OCI-LY7 (cell line): ENCODE data around the gene ODAD3. TPM values are rescaled to one million over a fixed set of nuclear protein-coding genes. Genes with fewer than 3 reads are reported as not detected.

Source experiments
- BruUV-seq: library from RNA; stranded (reverse); fragments of 400-500 nt; replicated peaks from 2 replicates; lab custom pipeline; 2021; lab: Mats Ljungman, UMichigan
- CTCF ChIA-PET: fragments of 300-600 bp; sonication (Branson Sonifier 250); formaldehyde crosslinking; loops from one replicate; lab custom pipeline; 2022; ENCODE audit warnings: antibody characterized with exemption; ENCODE audit not compliant: unreplicated experiment; lab: Charles Lee
- POLR2A ChIA-PET: fragments of 300-600 bp; sonication (Branson Sonifier 250); formaldehyde crosslinking; loops from one replicate; lab custom pipeline; 2022; ENCODE audit warnings: antibody characterized with exemption; lab: Charles Lee
- DNase-seq: peaks from one replicate; pipeline ENCODE4 v3.0.0-alpha.2; 2015; ENCODE audit warnings: low spot score
- H2AFZ ChIP-seq: fragments of 200-600 bp; sonication (generic), shearing (Covaris generic); 2 replicates; pipeline ENCODE4 v1.6.1; 2014; ENCODE audit warnings: mild to moderate bottlenecking, antibody characterized with exemption, low read length, moderate library complexity
- H3K27ac ChIP-seq: fragments of 200-600 bp; sonication (generic); 2 replicates; pipeline ENCODE4 v1.5.1; 2014; ENCODE audit warnings: mixed run types, low read depth, mild to moderate bottlenecking, moderate library complexity, low read length, inconsistent platforms; ENCODE audit not compliant: poor library complexity, severe bottlenecking
- H3K36me3 ChIP-seq: fragments of 200-600 bp; sonication (generic); 2 replicates; pipeline ENCODE4 v1.6.1; 2014; ENCODE audit warnings: mild to moderate bottlenecking, antibody characterized with exemption, low read length, moderate library complexity, mixed read lengths; ENCODE audit not compliant: insufficient read depth
- H3K4me1 ChIP-seq: fragments of 200-600 bp; sonication (generic); 2 replicates; pipeline ENCODE4 v1.5.1; 2014; ENCODE audit warnings: mild to moderate bottlenecking, low read length; ENCODE audit not compliant: insufficient read depth, poor library complexity, severe bottlenecking
- H3K4me2 ChIP-seq: fragments of 200-600 bp; sonication (generic); 2 replicates; pipeline ENCODE4 v1.6.1; 2014; ENCODE audit warnings: mild to moderate bottlenecking, low read length
- H3K4me3 ChIP-seq: fragments of 200-600 bp; sonication (generic); 2 replicates; pipeline ENCODE4 v1.5.1; 2014; ENCODE audit warnings: mild to moderate bottlenecking, low read depth, low read length; ENCODE audit not compliant: poor library complexity, severe bottlenecking
- H3K79me2 ChIP-seq: fragments of 200-600 bp; sonication (generic); 2 replicates; pipeline ENCODE4 v1.6.1; 2016; ENCODE audit warnings: low read depth, mild to moderate bottlenecking, low read length, moderate library complexity, mixed read lengths; ENCODE audit not compliant: insufficient read depth
- H3K9me2 ChIP-seq: fragments of 200-600 bp; sonication (generic); 2 replicates; pipeline ENCODE4 v1.6.1; 2016; ENCODE audit warnings: mild to moderate bottlenecking, low read length, mixed read lengths; ENCODE audit not compliant: insufficient read depth
- H3K9me3 ChIP-seq: fragments of 200-600 bp; sonication (generic); 2 replicates; pipeline ENCODE4 v1.6.1; 2014; ENCODE audit warnings: mild to moderate bottlenecking, mixed run types, low read length, mixed read lengths
- H4K20me1 ChIP-seq: fragments of 200-600 bp; sonication (generic); 2 replicates; pipeline ENCODE4 v1.6.1; 2014; ENCODE audit warnings: mild to moderate bottlenecking, antibody characterized with exemption, low read length, moderate library complexity, mixed read lengths; ENCODE audit not compliant: insufficient read depth
- EZH2phosphoT487 ChIP-seq: fragments of 200-600 bp; sonication (generic); IDR thresholded peaks from 2 replicates; pipeline ENCODE4 v1.6.1; 2018; ENCODE audit warnings: low read depth, borderline replicate concordance, mild to moderate bottlenecking, mixed run types, antibody characterized with exemption, low read length, moderate library complexity, mixed read lengths
- intact Hi-C: fragments of 100-400 bp; cut with micrococcal nuclease; formaldehyde crosslinking; loops from one replicate; pipeline ENCODE4 v1.10.0; 2022; ENCODE audit not compliant: unreplicated experiment
- total RNA-seq, 2 experiments: library from RNA; depleted of rRNA in 1 of 2; stranded (reverse); fragments of >200 nt in 1 of 2; shearing (Covaris generic) in 1 of 2; gene quantifications; 2 replicates each; pipeline ENCODE4 v1.2.3, GENCODE V29; 2014 to 2022
- TF ChIP-seq, protein P1 (sequence below): fragments of 200-600 bp; sonication (generic); conservative IDR thresholded peaks from 2 replicates; pipeline ENCODE4 v1.5.1; 2014; ENCODE audit warnings: mild to moderate bottlenecking, antibody characterized with exemption, low read length, moderate library complexity, mixed read lengths

Gene ODAD3
- total RNA-seq, 2 experiments from 2014 or later, result 0.28 to 1.2 TPM

DNA sequence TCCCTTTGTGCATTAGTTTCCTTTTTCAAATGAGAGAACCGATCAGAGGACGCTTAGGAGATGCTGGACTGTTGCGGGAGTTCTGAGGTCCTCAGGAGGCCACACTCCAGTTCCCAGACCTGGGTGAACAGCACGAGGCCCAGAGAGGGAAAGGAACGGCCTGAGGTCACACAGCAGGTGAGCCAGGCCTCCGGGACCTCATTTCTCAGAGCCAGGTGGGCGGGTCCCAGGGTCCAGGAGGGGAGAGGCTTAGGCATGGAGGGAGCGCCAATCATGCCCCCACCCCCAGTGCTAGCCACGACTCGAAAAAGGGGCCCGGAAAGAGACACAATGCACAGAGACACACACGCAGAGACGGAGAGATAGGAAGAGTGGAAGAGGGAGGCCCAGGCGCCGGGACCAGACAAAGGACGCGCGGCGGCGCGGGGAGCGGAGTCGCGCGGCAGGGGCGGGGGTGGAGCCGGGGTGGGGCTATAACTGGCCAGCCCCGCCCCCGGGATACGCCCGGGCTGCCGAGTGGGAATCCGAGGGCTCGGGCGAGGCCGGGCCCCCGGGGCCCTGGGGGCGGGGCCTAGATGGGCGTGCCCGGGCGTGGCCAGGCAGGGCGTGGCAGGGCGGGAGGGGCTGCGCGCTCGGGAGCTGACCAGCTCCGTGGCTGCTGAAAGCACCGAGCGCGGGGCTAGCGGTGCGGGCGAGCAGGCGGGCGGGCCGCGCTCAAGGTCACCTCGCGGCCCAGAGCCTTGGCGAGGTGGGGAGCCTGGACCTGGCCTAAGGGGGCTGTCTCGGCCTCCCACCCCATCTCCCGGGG lies 44.4 kb upstream of the ODAD3 start:
- ChIA-PET CTCF (no interaction called here), POLR2A (no interaction called here)
- Histone ChIP-seq H3K4me3 (no peak overlapping the region), H2AFZ (no peak overlapping the region), H3K27ac (no peak overlapping the region), H3K4me1 (peaks cover 23% of the 10 kb centered on the region), H3K79me2 (no peaks in the 10 kb centered on the region), H3K36me3 (no peaks in the 10 kb centered on the region), H3K4me2 (no peak overlapping the region), H3K9me3 (no peaks in the 10 kb centered on the region), H3K9me2 (no peaks in the 10 kb centered on the region), H4K20me1 (no peaks in the 10 kb centered on the region)
- intact Hi-C loops, result no loop called here
- no peak for DNase-seq
- BruUV-seq, result no TSS peak
- no peak for TF ChIP-seq EZH2phosphoT487
- TF ChIP-seq, protein P1, sequence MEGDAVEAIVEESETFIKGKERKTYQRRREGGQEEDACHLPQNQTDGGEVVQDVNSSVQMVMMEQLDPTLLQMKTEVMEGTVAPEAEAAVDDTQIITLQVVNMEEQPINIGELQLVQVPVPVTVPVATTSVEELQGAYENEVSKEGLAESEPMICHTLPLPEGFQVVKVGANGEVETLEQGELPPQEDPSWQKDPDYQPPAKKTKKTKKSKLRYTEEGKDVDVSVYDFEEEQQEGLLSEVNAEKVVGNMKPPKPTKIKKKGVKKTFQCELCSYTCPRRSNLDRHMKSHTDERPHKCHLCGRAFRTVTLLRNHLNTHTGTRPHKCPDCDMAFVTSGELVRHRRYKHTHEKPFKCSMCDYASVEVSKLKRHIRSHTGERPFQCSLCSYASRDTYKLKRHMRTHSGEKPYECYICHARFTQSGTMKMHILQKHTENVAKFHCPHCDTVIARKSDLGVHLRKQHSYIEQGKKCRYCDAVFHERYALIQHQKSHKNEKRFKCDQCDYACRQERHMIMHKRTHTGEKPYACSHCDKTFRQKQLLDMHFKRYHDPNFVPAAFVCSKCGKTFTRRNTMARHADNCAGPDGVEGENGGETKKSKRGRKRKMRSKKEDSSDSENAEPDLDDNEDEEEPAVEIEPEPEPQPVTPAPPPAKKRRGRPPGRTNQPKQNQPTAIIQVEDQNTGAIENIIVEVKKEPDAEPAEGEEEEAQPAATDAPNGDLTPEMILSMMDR, result no peak

DNA sequence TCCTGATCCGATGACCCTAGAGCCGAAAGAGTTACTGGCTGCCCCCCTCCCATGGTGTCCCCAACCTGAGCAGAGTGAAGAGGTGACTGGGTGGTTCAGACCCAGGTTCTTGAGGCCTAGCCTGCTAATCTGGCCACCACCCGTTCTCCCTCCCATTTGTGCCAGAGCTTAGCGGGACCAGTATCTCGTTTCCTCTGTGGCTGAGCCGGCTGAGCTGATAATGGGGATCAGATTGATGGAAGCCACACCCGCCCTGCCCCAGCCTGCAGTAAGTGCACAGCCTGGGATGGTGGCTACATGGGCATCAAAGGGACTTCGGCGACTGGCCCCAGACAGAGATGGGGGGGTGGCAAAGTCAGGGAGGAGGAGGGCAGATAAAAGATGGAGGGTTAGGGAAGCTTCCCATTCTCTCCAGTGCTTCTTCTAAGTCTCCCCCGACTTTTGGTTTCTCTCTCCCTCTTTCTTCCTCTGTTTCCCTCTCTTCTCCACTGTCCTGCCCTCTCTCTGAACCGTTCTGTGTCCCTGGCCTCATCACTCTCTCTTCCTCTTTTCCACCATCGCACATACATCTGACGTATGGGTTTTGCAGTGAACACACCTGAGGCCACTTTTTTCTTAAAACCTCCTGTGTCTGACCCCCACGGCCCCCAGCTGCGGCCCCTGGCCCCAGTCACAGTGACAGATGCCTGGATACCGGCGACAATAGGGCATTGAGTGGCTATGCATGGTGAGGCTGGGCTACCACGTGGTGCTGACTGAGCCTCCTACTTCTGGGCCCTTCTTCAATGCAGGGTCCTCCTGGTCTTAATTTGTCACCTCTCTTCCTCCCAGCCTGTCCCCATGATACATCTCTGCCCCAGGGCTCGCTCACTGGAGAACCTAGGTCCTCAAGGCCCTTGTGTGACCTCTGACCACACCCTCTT lies 43.5 kb upstream of the ODAD3 start:
- BruUV-seq, result no TSS peak
- Histone ChIP-seq H3K4me2 (no peak overlapping the region), H2AFZ (no peak overlapping the region)

More for the DNA sequence above, 43.5 kb upstream of the ODAD3 start:
- H3K27ac ChIP-seq, result no peak overlapping the region
- no peaks in the 10 kb centered on the region for H3K36me3 ChIP-seq
- ChIA-PET POLR2A (interaction anchor here (0.6 to 0.7 kb wide), 2 partner anchors 204 to 261 kb away, joined by 3 read pairs; no protein-coding TSS in a partner anchor), CTCF (no interaction called here)
- peaks cover 23% of the 10 kb centered on the region for H3K4me1 ChIP-seq
- DNase-seq, result no peak
- H3K4me3 ChIP-seq, result no peak overlapping the region
- no peaks in the 10 kb centered on the region for H4K20me1 ChIP-seq
- TF ChIP-seq, protein P1, result no peak
- no peak for TF ChIP-seq EZH2phosphoT487
- intact Hi-C loops, result no loop called here
- H3K9me3 ChIP-seq, result no peaks in the 10 kb centered on the region
- no peaks in the 10 kb centered on the region for H3K9me2 ChIP-seq
- no peaks in the 10 kb centered on the region for H3K79me2 ChIP-seq
